GM21447 (cell line): Measurements from ENCODE around the gene PELI3.

Experiments
- ATAC-seq: cut with Tn5 transposase; IDR thresholded peaks from one replicate; pipeline ENCODE4 v1.9.1; 2021; ENCODE audit not compliant: unreplicated experiment

Gene PELI3

DNA sequence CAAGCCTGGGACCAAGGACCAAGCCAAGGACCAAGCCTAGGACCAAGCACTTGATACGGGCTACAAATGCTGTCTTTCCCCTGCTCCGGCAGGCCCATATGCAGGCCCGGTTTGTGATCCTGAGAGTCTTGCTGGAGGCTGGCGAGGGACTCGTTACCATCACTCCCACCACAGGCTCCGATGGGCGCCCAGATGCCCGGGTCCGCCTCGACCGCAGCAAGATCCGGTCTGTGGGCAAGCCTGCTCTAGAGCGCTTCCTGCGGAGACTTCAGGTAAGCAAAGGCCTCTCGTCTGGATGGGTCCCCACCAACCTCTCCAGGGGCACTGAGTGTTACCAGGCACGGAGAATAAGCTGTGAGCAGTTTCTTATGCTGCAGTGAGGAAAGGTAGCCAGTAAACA, 30.5 kb downstream of the PELI3 start:
- no peak for ATAC-seq

DNA sequence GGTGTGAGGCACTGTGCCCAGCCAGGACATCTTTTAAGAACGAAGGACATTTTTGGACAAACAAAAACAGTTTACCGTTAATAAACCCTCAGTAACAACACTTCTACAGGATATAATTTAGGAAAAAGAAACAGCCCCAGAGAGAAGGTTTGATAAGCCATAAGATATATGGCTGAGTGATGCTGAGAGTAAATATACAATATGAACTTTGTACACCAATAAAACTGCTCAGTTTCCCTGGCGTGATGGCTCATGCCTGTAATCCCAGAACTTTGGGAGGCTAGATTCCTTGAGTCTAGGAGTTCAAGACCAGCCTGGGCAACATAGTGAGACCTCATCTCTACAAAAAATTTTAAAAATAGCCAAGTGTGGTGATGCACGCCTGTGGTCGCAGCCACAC, 31.8 kb downstream of the PELI3 start:
- ATAC-seq, result no peak

DNA sequence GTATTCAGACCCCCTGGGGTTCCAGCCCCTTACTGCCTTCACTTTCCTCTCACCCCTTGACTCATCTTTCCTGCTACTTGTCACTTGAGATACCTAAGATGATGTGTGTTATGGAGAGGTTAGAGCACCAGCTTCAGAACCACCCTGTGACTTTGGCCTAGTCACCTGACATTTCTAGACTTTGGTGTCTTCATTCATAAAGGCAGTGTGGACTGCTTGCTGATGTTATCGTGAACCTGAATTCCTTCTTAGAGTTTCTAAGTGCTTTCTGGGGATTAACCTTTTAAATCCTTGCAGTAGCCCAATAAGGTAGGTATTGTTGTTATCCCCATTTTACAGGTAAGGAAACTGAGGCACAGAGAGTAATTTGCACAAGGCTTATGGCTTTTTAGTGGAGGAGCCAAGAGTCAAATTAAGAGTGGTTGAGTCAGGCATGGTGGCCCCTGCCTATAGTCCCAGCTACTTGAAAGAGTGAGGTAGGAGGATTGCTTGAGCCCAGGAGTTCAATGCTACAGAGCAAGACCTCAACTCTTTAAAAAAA, 38.6 kb downstream of the PELI3 start:
- ATAC-seq, result no peak

DNA sequence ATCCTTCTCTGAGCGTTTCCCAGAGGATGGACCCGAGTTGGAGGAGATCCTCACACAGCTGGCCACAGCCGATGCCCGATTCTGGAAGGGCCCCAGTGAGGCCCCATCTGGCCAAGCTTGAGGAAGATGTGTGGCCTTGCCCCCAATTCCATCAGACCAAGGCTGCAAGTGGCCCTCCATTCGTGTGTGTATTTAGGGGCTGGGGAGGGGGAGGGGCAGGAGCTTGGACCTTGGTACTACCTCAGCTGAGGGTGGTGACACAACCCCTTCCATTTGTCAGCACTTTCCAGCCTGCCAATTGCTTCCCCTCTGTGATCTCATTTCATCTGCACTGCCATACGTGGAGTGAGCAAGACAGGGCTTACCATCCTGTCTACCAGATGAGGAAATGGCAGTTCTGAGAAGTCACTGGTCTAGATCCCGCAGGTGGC, 42.4 kb downstream of the PELI3 start:
- ATAC-seq, result no peak

DNA sequence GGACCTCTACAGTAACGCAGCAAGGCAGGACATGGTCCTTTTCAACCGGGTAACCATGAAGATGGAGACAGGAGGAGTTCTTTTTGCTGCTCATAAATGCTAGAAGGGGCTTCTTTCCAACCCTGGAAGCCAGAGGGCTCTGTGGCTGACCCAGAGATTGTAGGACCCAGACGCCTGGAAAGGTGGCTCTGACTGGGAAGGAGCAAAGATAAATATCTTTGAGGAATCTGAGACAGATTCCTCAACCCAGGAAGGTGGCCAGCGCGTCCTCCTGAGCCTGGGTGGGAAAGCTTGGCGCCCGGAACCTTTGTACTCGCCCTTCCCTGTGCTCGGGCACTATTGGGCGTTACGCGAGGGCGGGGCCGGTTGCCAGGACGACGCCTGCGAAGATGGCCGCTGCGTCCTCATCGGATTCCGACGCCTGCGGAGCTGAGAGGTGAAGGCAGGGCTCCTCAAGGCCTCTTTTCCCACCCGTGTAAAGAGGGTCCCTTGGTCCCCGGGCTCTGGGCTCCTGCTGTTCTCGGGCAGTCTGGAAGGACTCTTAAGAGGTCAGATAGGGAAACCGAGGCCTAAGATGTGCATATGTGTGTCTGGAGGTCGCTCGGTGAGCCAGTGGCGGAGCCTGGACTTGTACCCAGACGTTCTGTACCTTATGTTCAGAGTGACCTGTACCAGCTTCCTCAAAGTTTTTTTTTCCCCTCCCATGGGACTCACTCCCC, 43.7 kb downstream of the PELI3 start, which contains the start of gene BBS1:
BBS1 (plus strand) TSS at position 365 of the 719 bp plus-strand sequence; CDS start at position 390, 25 bp downstream.
- peak; percentile 84 for ATAC-seq

DNA sequence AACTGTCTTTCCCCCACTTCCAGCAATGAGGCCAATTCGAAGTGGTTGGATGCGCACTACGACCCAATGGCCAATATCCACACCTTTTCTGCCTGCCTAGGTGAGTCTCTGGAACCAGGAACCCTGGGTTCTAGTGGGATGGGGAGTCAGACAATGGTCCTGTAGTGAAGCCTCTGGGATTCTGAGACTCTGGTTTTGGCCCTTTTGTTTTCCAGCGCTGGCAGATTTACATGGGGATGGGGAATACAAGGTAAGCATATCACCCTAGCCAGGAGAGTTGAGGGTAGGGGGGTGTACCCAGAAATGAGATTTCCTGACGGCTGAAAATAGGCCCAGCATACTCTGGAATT, 44.3 kb downstream of the PELI3 start:
- ATAC-seq, result no peak

DNA sequence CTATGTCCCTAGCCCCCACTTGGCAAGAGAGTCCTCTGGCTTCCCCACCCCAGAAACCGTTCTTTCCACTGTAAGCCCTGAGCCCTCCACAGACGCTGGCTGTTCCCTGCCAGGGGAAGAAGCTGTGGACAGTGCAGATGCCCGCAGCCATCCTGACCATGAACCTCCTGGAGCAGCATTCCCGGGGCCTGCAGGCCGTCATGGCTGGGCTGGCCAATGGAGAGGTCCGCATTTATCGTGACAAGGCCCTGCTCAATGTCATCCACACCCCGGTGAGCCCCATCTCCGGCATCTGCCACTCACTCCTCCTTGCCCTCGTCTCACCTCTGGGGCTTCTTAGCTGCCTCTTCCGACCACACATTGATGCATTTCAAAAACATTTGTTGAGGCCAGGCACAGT, 56.9 kb downstream of the PELI3 start:
- ATAC-seq, result no peak

DNA sequence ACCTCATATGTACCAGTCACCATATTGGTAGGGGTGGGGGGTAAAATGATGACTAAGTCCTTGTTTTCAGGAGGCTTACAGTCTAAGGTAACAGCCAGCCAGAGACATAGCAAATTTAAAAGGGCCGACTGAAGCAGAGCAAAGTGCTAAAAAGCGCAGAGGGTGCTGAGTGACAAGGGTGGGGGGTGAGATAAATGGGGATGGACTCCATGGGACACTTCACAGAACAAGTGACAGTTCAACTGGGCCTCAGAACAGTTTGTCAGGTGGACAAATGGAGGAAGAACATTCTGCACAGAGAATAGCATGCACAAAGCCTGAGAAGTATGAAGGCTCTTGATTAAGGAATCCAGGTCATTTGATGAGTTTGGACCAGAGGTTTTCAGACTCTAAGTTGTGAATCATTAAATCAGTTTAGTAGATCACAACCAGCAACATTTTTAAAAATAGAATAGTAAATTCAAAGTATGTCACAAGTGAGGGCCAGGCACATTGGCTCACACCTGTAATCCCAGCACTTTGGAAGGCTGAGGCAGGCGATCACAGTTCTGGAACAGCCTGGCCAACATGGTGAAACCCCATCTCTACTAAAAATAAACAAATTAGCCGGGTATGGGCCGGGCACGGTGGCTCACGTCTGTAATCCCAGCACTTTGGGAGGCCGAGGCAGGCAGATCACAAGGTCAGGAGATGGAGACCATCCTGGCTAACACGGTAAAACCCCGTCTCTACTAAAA, 57.8 kb downstream of the PELI3 start:
- no peak for ATAC-seq
